ENCODE data around the gene PFN4. TPM values are rescaled to one million over a fixed set of nuclear protein-coding genes. Genes with fewer than 3 reads are reported as not detected.
"Not testable (repeated sequence)": the region's sequence is repeated elsewhere in the genome, so short reads cannot be mapped to it uniquely, and the experiment has no call there.

Gene PFN4
- total RNA-seq, 2 donors from 2014 or later: 0.73 TPM; not detected in 1

DNA sequence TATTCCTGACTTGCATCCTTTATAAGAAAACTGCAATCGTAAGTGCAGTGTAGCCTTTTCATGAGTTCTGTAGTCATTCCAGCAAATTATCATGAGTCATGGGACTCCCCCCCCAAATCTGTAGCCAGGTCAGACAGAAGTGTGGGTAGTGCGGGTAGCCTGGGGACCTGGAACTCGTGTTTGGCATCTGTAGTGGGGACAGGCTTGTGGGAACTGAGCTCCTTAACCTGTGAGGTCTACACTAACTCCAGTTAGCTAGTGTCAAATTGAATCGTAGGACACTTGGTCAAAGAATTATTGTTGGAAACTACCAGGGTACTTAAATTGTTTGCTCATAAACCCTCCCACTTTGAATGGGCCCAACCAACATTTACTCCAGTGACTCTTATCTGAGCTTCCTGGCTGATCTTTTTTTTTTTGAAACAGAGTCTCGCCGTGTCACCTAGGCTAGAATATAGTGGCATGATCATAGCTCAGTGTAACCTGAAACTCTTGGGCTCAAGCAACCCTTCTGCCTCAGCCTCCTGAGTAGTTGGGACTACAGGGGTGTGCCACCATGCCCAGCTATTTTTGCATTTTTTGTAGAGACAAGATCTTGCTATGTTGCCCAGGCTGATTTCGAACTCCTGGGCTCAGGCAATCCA lies 12.4 kb downstream of the PFN4 start:
- Histone ChIP-seq H3K9ac (ENCODE audit: extremely low read depth, low read length, poor library complexity, severe bottlenecking) (no peak overlapping the region), H3K36me3 (ENCODE audit: control insufficient read depth, insufficient read depth, low read length) (no peaks in the 10 kb centered on the region), H3K27me3 (ENCODE audit: control insufficient read depth, insufficient read depth, low read length, poor library complexity, severe bottlenecking) (no peaks in the 10 kb centered on the region), H3K4me3 (ENCODE audit: low read length) (no peak overlapping the region), H3K9me3 (ENCODE audit: control insufficient read depth, low read length) (peaks cover 19% of the 10 kb centered on the region), H3K27ac (ENCODE audit: low read depth, low read length) (no peak overlapping the region), H3K4me1 (ENCODE audit: control insufficient read depth, insufficient read depth, low read length) (no peaks in the 10 kb centered on the region)
- H3K9me3 Mint-ChIP-seq: peaks cover 36% of the 10 kb centered on the region
- DNase-seq: no peak
- no peaks in the 10 kb centered on the region for H3K4me1 Mint-ChIP-seq
- TF ChIP-seq, protein P1, sequence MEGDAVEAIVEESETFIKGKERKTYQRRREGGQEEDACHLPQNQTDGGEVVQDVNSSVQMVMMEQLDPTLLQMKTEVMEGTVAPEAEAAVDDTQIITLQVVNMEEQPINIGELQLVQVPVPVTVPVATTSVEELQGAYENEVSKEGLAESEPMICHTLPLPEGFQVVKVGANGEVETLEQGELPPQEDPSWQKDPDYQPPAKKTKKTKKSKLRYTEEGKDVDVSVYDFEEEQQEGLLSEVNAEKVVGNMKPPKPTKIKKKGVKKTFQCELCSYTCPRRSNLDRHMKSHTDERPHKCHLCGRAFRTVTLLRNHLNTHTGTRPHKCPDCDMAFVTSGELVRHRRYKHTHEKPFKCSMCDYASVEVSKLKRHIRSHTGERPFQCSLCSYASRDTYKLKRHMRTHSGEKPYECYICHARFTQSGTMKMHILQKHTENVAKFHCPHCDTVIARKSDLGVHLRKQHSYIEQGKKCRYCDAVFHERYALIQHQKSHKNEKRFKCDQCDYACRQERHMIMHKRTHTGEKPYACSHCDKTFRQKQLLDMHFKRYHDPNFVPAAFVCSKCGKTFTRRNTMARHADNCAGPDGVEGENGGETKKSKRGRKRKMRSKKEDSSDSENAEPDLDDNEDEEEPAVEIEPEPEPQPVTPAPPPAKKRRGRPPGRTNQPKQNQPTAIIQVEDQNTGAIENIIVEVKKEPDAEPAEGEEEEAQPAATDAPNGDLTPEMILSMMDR (conservative IDR thresholded peaks at IDR 0.05): no peak
- no peak overlapping the region for H3K27ac Mint-ChIP-seq
- no peaks in the 10 kb centered on the region for H3K36me3 Mint-ChIP-seq (ENCODE audit: low read depth)
- no peak overlapping the region for H3K4me3 Mint-ChIP-seq
- H3K27me3 Mint-ChIP-seq (ENCODE audit: insufficient read depth): peaks cover 2% of the 10 kb centered on the region
- 79 to 88% methylated on average over 5 to 7 of the region's 7 CpGs for WGBS, 2 experiments (ENCODE audit: insufficient coverage in 1 of 2, insufficient read length in 1 of 2)

DNA sequence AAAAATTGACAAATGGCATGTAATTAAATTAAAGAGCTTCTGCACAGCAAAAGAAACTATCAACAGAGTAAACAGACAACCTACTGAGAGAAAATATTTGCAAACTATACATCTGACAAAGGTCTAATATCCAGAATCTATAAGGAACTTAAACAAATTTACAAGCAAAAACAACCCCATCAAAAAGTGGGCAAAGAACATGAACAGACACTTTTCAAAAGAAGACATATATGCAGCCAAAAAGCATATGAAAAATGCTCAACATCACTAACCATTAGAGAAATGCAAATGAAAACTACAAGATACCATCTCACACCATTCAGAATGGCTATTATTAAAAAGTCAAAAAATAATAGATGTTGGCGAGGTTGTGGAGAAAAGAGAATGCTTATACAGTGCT lies 13.7 kb downstream of the PFN4 start:
- H3K27ac ChIP-seq (ENCODE audit: low read depth, low read length); H3K27me3 Mint-ChIP-seq (ENCODE audit: insufficient read depth); H3K4me3 ChIP-seq (ENCODE audit: low read length); H3K27me3 ChIP-seq (ENCODE audit: control insufficient read depth, insufficient read depth, low read length, poor library complexity, severe bottlenecking); H3K9me3 ChIP-seq (ENCODE audit: control insufficient read depth, low read length); H3K27ac Mint-ChIP-seq; H3K36me3 ChIP-seq (ENCODE audit: control insufficient read depth, insufficient read depth, low read length); H3K4me1 ChIP-seq (ENCODE audit: control insufficient read depth, insufficient read depth, low read length); H3K9ac ChIP-seq (ENCODE audit: extremely low read depth, low read length, poor library complexity, severe bottlenecking); H3K4me1 Mint-ChIP-seq; DNase-seq; H3K36me3 Mint-ChIP-seq (ENCODE audit: low read depth); H3K4me3 Mint-ChIP-seq: not testable (repeated sequence)
- H3K9me3 Mint-ChIP-seq: peaks cover 24% of the 10 kb centered on the region
- 85% methylated on average over 1 of the region's 1 CpG; no CpG with 5 or more reads in 1 of the 2 experiments for WGBS, 2 experiments (ENCODE audit: insufficient coverage in 1 of 2, insufficient read length in 1 of 2)

DNA sequence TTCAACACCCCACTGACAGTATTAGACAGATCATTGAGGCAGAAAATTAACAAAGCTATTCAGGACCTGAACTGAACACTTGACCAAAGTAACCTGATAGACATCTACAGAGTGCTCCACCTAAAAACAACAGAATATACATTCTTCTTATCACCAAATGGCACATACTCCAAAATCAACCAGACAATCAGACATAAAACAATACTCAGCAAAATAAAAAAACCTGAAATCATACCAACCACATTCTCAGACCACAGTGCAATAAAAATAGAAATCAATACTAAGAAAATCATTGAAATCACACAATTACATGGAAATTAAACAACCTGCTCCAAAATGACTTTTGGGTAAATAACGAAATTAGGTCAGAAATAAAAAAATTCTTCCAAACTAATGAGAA lies 15.8 kb downstream of the PFN4 start:
- H3K4me1 Mint-ChIP-seq: peaks cover 4% of the 10 kb centered on the region
- Histone ChIP-seq H3K27me3 (ENCODE audit: control insufficient read depth, insufficient read depth, low read length, poor library complexity, severe bottlenecking) (no peaks in the 10 kb centered on the region), H3K9me3 (ENCODE audit: control insufficient read depth, low read length) (no peaks in the 10 kb centered on the region), H3K27ac (ENCODE audit: low read depth, low read length) (no peak overlapping the region), H3K9ac (ENCODE audit: extremely low read depth, low read length, poor library complexity, severe bottlenecking) (no peak overlapping the region), H3K36me3 (ENCODE audit: control insufficient read depth, insufficient read depth, low read length) (no peaks in the 10 kb centered on the region), H3K4me3 (ENCODE audit: low read length) (no peak overlapping the region), H3K4me1 (ENCODE audit: control insufficient read depth, insufficient read depth, low read length) (no peaks in the 10 kb centered on the region)
- H3K36me3 Mint-ChIP-seq (ENCODE audit: low read depth): no peaks in the 10 kb centered on the region
- no peak overlapping the region for H3K4me3 Mint-ChIP-seq
- TF ChIP-seq, protein P1 (conservative IDR thresholded peaks at IDR 0.05): no peak
- no peak overlapping the region for H3K27ac Mint-ChIP-seq
- DNase-seq: no peak
- peaks cover 17% of the 10 kb centered on the region for H3K9me3 Mint-ChIP-seq
- H3K27me3 Mint-ChIP-seq (ENCODE audit: insufficient read depth): peaks cover 4% of the 10 kb centered on the region
- 83 to 86% methylated on average over 1 of the region's 1 CpG for WGBS, 2 experiments (ENCODE audit: insufficient coverage in 1 of 2, insufficient read length in 1 of 2)

DNA sequence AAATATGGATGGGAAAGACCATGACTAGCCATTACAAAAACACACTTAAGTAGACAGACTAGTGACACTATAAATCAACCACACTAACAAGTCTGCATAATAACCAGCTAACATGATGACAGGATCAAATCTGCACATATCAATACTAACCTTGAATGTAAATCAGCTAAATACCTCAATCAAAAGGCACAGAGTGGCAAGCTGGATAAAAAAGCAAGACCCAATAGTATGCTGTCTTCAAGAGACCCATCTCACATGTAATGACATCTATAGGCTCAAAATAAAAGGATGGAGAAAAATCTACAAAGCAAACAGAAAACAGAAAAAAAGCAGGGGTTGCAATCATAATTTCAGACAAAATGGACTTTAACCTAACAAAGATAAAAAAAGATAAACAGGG lies 16.3 kb downstream of the PFN4 start:
- H3K36me3 Mint-ChIP-seq (ENCODE audit: low read depth): no peaks in the 10 kb centered on the region
- no peak overlapping the region for H3K9ac ChIP-seq (ENCODE audit: extremely low read depth, low read length, poor library complexity, severe bottlenecking)
- peaks cover 17% of the 10 kb centered on the region for H3K9me3 Mint-ChIP-seq
- no peak overlapping the region for H3K27ac Mint-ChIP-seq
- DNase-seq: no peak
- H3K4me3 ChIP-seq (ENCODE audit: low read length): no peak overlapping the region
- H3K4me3 Mint-ChIP-seq: no peak overlapping the region
- TF ChIP-seq, protein P1 (conservative IDR thresholded peaks at IDR 0.05): no peak
- H3K4me1 ChIP-seq (ENCODE audit: control insufficient read depth, insufficient read depth, low read length): no peaks in the 10 kb centered on the region
- no peak overlapping the region for H3K27ac ChIP-seq (ENCODE audit: low read depth, low read length)
- no peaks in the 10 kb centered on the region for H3K36me3 ChIP-seq (ENCODE audit: control insufficient read depth, insufficient read depth, low read length)
- peaks cover 4% of the 10 kb centered on the region for H3K27me3 Mint-ChIP-seq (ENCODE audit: insufficient read depth)
- H3K9me3 ChIP-seq (ENCODE audit: control insufficient read depth, low read length): no peaks in the 10 kb centered on the region
- peaks cover 4% of the 10 kb centered on the region for H3K4me1 Mint-ChIP-seq
- no peaks in the 10 kb centered on the region for H3K27me3 ChIP-seq (ENCODE audit: control insufficient read depth, insufficient read depth, low read length, poor library complexity, severe bottlenecking)

Measured in endodermal cell (in vitro differentiated cells).